ENCODE data around the gene SYNM. TPM values are rescaled to one million over a fixed set of nuclear protein-coding genes. Genes with fewer than 3 reads are reported as not detected.

Gene SYNM
- total RNA-seq, 1 experiment from 2014 or later: 1.9 TPM

DNA sequence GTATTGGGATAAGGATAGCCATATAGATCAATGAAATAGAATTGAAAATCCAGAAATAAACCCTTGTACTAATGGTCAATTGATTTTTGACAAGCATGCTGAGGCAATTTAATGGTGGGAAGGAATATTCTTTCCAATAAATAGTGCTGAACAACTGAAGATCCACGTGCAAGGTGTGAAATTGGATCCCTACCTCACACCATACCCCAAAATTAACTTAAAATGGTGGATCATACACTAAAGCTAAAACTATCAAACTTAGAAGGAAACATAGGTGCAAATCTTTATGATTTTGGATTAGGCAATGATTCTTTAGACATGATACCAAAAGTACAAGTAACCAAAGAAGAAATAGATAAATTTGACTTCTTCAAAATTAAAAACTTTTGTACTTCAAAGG lies 22.1 kb upstream of the SYNM start:
- no peak overlapping the region for H3K4me3 Mint-ChIP-seq
- no peak overlapping the region for H3K14ac ChIP-seq (ENCODE audit: insufficient read depth, low read length)
- no peaks in the 10 kb centered on the region for H4K20me1 ChIP-seq (ENCODE audit: control insufficient read depth, insufficient read depth, insufficient read length)
- no peaks in the 10 kb centered on the region for H3K4me1 ChIP-seq (ENCODE audit: insufficient read depth, low read length)
- H3K4me1 Mint-ChIP-seq: no peaks in the 10 kb centered on the region
- no peaks in the 10 kb centered on the region for H3K27me3 ChIP-seq (ENCODE audit: insufficient read depth, low read length)
- no peak overlapping the region for H3K23ac ChIP-seq (ENCODE audit: insufficient read length, low read depth, low read length)
- H2BK15ac ChIP-seq (ENCODE audit: low read depth, low read length): no peak overlapping the region
- no peak overlapping the region for H3K9ac ChIP-seq (ENCODE audit: extremely low read depth, insufficient read length, low read length)
- H3K9me3 ChIP-seq (ENCODE audit: control insufficient read depth, low read depth, low read length): no peaks in the 10 kb centered on the region
- no peak overlapping the region for H3K4ac ChIP-seq (ENCODE audit: low read depth, low read length)
- H4K91ac ChIP-seq (ENCODE audit: insufficient read length, low read depth, low read length): no peak overlapping the region
- no peak overlapping the region for H4K8ac ChIP-seq (replicated peaks; ENCODE audit: insufficient read length, low read depth, low read length)
- TF ChIP-seq, protein P1, sequence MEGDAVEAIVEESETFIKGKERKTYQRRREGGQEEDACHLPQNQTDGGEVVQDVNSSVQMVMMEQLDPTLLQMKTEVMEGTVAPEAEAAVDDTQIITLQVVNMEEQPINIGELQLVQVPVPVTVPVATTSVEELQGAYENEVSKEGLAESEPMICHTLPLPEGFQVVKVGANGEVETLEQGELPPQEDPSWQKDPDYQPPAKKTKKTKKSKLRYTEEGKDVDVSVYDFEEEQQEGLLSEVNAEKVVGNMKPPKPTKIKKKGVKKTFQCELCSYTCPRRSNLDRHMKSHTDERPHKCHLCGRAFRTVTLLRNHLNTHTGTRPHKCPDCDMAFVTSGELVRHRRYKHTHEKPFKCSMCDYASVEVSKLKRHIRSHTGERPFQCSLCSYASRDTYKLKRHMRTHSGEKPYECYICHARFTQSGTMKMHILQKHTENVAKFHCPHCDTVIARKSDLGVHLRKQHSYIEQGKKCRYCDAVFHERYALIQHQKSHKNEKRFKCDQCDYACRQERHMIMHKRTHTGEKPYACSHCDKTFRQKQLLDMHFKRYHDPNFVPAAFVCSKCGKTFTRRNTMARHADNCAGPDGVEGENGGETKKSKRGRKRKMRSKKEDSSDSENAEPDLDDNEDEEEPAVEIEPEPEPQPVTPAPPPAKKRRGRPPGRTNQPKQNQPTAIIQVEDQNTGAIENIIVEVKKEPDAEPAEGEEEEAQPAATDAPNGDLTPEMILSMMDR (conservative IDR thresholded peaks at IDR 0.05): no peak
- H3K36me3 Mint-ChIP-seq (ENCODE audit: insufficient read depth in 1 of 3, low read depth in 3 of 3): no peaks in the 10 kb centered on the region
- no CpG with 5 or more reads among the region's 1 CpG for WGBS (ENCODE audit: extremely low coverage, insufficient read length, low lambda C conversion rate)
- peaks cover 9% of the 10 kb centered on the region for H3K27me3 Mint-ChIP-seq (ENCODE audit: low read depth)
- no peak overlapping the region for H3K27ac ChIP-seq (ENCODE audit: insufficient read length, low read depth, low read length)
- H2BK12ac ChIP-seq (ENCODE audit: insufficient read length, low read depth, low read length): no peak overlapping the region
- no peak overlapping the region for H4K5ac ChIP-seq (ENCODE audit: insufficient read length, low read depth, low read length)
- DNase-seq: no peak
- H3K18ac ChIP-seq (ENCODE audit: insufficient read length, low read depth, low read length): no peak overlapping the region
- H3K9me3 Mint-ChIP-seq: peaks cover 7 to 8% of the 10 kb centered on the region in 2 experiments; a peak in 3 of 5 replicates
- no peak overlapping the region for H3T11ph ChIP-seq (ENCODE audit: low read length)
- no peaks in the 10 kb centered on the region for H3K79me1 ChIP-seq (ENCODE audit: insufficient read depth, low read depth, low read length, poor library complexity, severe bottlenecking)
- H2BK20ac ChIP-seq (ENCODE audit: low read depth, low read length, poor library complexity, severe bottlenecking): no peak overlapping the region
- no peaks in the 10 kb centered on the region for H3K23me2 ChIP-seq (ENCODE audit: insufficient read length, low read depth, low read length, poor library complexity, severe bottlenecking)
- H3K56ac ChIP-seq (ENCODE audit: insufficient read length, low read depth, low read length): no peak overlapping the region
- H2BK5ac ChIP-seq (ENCODE audit: insufficient read length, low read length): no peak overlapping the region
- no peaks in the 10 kb centered on the region for H3K79me2 ChIP-seq (ENCODE audit: insufficient read depth, low read length)
- H2AK5ac ChIP-seq (ENCODE audit: insufficient read length, low read length): no peak overlapping the region
- no peak overlapping the region for H2BK120ac ChIP-seq (ENCODE audit: low read depth, low read length, poor library complexity, severe bottlenecking)
- no peak overlapping the region for H3K4me2 ChIP-seq (ENCODE audit: insufficient read depth, insufficient read length, low read length)
- no peak overlapping the region for H2AFZ ChIP-seq (ENCODE audit: low read length)
- H3K27ac Mint-ChIP-seq: no peak overlapping the region

All from H9 (cell line).